Peyer's patch (tissue), 4 donors: ENCODE measurements around the gene ONECUT3.

ENCODE experiments used
- CTCF ChIP-seq, 6 experiments: fragments of 450-650 bp in 4 of 6; fragments of 200-600 bp in 2 of 6; sonication (generic) in 1 of 6; IDR thresholded peaks; one replicate each; pipeline ENCODE4 v1.5.1; 2017 to 2019; ENCODE audit warnings: antibody characterized with exemption in 6 of 6, mild to moderate bottlenecking in 3 of 6, moderate library complexity in 1 of 6
- POLR2A ChIP-seq, 2 donors: fragments of 450-650 bp; IDR thresholded peaks; one replicate each; pipeline ENCODE4 v1.5.1; 2017; ENCODE audit warnings: antibody characterized with exemption in 2 of 2, mild to moderate bottlenecking in 2 of 2, moderate library complexity in 2 of 2

GRCh38 chr19:1770866-1771576 lies 17.7 kb downstream of the ONECUT3 start:
- TF ChIP-seq CTCF (IDR thresholded peaks at IDR 0.05): no peak
- no peak for TF ChIP-seq POLR2A (IDR thresholded peaks at IDR 0.05)
